MM.1S (cell line): Measurements from ENCODE around the gene IER3IP1.

Experiments
- CTCF ChIP-seq: fragments of 300-600 bp; sonication (generic); IDR thresholded peaks from 2 replicates; pipeline ENCODE4 v1.5.1; 2016; ENCODE audit warnings: antibody characterized with exemption, low read length, mixed read lengths
- EZH2 ChIP-seq: fragments of 300-600 bp; sonication (generic); optimal IDR thresholded peaks from 2 replicates; pipeline ENCODE3; 2017; ENCODE audit warnings: low read depth, mild to moderate bottlenecking, antibody characterized with exemption, low read length, mixed read lengths
- EZH2phosphoT487 ChIP-seq: fragments of 300-600 bp; sonication (generic); IDR thresholded peaks from 2 replicates; pipeline ENCODE4 v1.6.1; 2018; ENCODE audit warnings: antibody characterized with exemption, low read length

- no peak for TF ChIP-seq CTCF
- no peak for TF ChIP-seq EZH2
- TF ChIP-seq EZH2phosphoT487: no peak
Observed at GRCh38 chr18:47168509-47168908, 7.7 kb downstream of the IER3IP1 start.
